Measurements from ENCODE around the gene CDH4. TPM values are rescaled to one million over a fixed set of nuclear protein-coding genes. Genes with fewer than 3 reads are reported as not detected.
A peak's percentile ranks its signal among the peaks of the same experiment; 100 is the strongest.

The CDH4 gene
- total RNA-seq, 3 donors from 2014 or later (not counting 1 experiment from before 2014, with no cell fraction given): 0.18 TPM; not detected in 2

- H3K36me3 Mint-ChIP-seq: no peaks in the 10 kb centered on the region
- TF ChIP-seq, protein P1, sequence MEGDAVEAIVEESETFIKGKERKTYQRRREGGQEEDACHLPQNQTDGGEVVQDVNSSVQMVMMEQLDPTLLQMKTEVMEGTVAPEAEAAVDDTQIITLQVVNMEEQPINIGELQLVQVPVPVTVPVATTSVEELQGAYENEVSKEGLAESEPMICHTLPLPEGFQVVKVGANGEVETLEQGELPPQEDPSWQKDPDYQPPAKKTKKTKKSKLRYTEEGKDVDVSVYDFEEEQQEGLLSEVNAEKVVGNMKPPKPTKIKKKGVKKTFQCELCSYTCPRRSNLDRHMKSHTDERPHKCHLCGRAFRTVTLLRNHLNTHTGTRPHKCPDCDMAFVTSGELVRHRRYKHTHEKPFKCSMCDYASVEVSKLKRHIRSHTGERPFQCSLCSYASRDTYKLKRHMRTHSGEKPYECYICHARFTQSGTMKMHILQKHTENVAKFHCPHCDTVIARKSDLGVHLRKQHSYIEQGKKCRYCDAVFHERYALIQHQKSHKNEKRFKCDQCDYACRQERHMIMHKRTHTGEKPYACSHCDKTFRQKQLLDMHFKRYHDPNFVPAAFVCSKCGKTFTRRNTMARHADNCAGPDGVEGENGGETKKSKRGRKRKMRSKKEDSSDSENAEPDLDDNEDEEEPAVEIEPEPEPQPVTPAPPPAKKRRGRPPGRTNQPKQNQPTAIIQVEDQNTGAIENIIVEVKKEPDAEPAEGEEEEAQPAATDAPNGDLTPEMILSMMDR (IDR thresholded peaks at IDR 0.05): no peak
- no peak overlapping the region for H3K4me3 ChIP-seq (ENCODE audit: low read length)
- no peak overlapping the region for H3K27ac ChIP-seq (ENCODE audit: low read length)
- H3K27me3 Mint-ChIP-seq (ENCODE audit: low read depth in 2 of 2): no peaks in the 10 kb centered on the region
- DNase-seq (peak in 1 of 2 donors; percentile 11), ATAC-seq (peak in 1 of 3 donors; percentile 76)
- H3K4me1 ChIP-seq (ENCODE audit: control insufficient read depth, insufficient read depth, low read length): no peaks in the 10 kb centered on the region
- H3K9me3 Mint-ChIP-seq: no peaks in the 10 kb centered on the region
- H3K36me3 ChIP-seq (ENCODE audit: control insufficient read depth, insufficient read depth, low read length): no peaks in the 10 kb centered on the region
- no peak overlapping the region for H3K4me3 Mint-ChIP-seq
- H3K9me3 ChIP-seq (ENCODE audit: control insufficient read depth, insufficient read depth, low read length): peaks cover 3% of the 10 kb centered on the region
- no peaks in the 10 kb centered on the region for H3K4me1 Mint-ChIP-seq
- WGBS (ENCODE audit: insufficient coverage): 83% methylated on average over 17 of the region's 17 CpGs
- no peaks in the 10 kb centered on the region for H3K27me3 ChIP-seq (ENCODE audit: control insufficient read depth, insufficient read depth, low read length)
- H3K27ac Mint-ChIP-seq: no peak overlapping the region
- intact Hi-C loops (cut with micrococcal nuclease): no loop called here
Observed at GRCh38 chr20:61328911-61329558, 77.0 kb downstream of the CDH4 start.

- Mint-ChIP-seq H3K36me3 (no peaks in the 10 kb centered on the region), H3K27ac (no peak overlapping the region), H3K9me3 (no peaks in the 10 kb centered on the region), H3K4me3 (no peak overlapping the region), H3K27me3 (ENCODE audit: low read depth in 2 of 2) (no peaks in the 10 kb centered on the region), H3K4me1 (no peaks in the 10 kb centered on the region)
- no peak for ATAC-seq
- DNase-seq: no peak
- Histone ChIP-seq H3K9me3 (ENCODE audit: control insufficient read depth, insufficient read depth, low read length) (peaks cover 3% of the 10 kb centered on the region), H3K27me3 (ENCODE audit: control insufficient read depth, insufficient read depth, low read length) (no peaks in the 10 kb centered on the region), H3K4me1 (ENCODE audit: control insufficient read depth, insufficient read depth, low read length) (no peaks in the 10 kb centered on the region), H3K36me3 (ENCODE audit: control insufficient read depth, insufficient read depth, low read length) (no peaks in the 10 kb centered on the region), H3K27ac (ENCODE audit: low read length) (no peak overlapping the region), H3K4me3 (ENCODE audit: low read length) (no peak overlapping the region)
- intact Hi-C loops (cut with micrococcal nuclease): no loop called here
- 88% methylated on average over 14 of the region's 14 CpGs for WGBS (ENCODE audit: insufficient coverage)
- TF ChIP-seq, protein P1 (IDR thresholded peaks at IDR 0.05): no peak
Observed at GRCh38 chr20:61330441-61330840, 78.4 kb downstream of the CDH4 start.

DNA sequence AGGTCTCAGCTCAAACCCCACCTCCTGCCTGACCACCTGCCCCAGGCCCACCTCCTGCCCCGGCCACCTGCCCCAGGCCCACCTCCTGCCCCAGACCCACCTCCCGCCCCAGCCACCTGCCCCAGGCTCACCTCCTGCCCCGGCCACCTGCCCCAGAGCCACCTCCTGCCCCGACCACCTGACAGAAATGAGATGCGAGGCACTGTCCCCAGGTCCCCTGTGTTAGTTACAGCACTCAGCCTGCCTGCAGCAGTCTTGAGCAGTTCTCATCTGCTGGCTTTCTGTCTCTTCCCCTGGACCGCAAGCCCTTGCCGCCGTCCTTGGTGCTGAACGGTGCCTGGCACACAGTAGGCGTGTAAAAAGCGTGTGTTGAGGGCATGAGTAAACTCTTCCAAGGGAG, 79.5 kb downstream of the CDH4 start:
- no peaks in the 10 kb centered on the region for H3K27me3 Mint-ChIP-seq (ENCODE audit: low read depth in 2 of 2)
- intact Hi-C loops (cut with micrococcal nuclease): no loop called here
- H3K36me3 Mint-ChIP-seq: no peaks in the 10 kb centered on the region
- H3K4me1 ChIP-seq (ENCODE audit: control insufficient read depth, insufficient read depth, low read length): no peaks in the 10 kb centered on the region
- H3K9me3 ChIP-seq (ENCODE audit: control insufficient read depth, insufficient read depth, low read length): peaks cover 3% of the 10 kb centered on the region
- 79% methylated on average over 11 of the region's 11 CpGs for WGBS (ENCODE audit: insufficient coverage)
- H3K36me3 ChIP-seq (ENCODE audit: control insufficient read depth, insufficient read depth, low read length): no peaks in the 10 kb centered on the region
- no peak overlapping the region for H3K27ac ChIP-seq (ENCODE audit: low read length)
- no peak overlapping the region for H3K4me3 Mint-ChIP-seq
- peak in 1 of 2 donors; percentile 15 for DNase-seq
- no peak overlapping the region for H3K27ac Mint-ChIP-seq
- no peak for ATAC-seq
- H3K9me3 Mint-ChIP-seq: no peaks in the 10 kb centered on the region
- no peaks in the 10 kb centered on the region for H3K27me3 ChIP-seq (ENCODE audit: control insufficient read depth, insufficient read depth, low read length)
- H3K4me3 ChIP-seq (ENCODE audit: low read length): no peak overlapping the region
- TF ChIP-seq, protein P1 (IDR thresholded peaks at IDR 0.05): no peak
- no peaks in the 10 kb centered on the region for H3K4me1 Mint-ChIP-seq
